GM12878 (cell line): ENCODE results near the gene C4orf36. TPM values are rescaled to one million over a fixed set of nuclear protein-coding genes. Genes with fewer than 3 reads are reported as not detected.

Experiments
- ATAC-seq: fragments of 200-7000 bp; cut with Tn5 transposase; 3 replicates; pipeline ENCODE4 v1.9.1; 2020; ENCODE audit warnings: mild to moderate bottlenecking, moderate library complexity
- BruUV-seq: library from RNA; stranded (reverse); fragments of 400-500 nt; replicated peaks from 2 replicates; lab custom pipeline; 2021; lab: Mats Ljungman, UMichigan
- CTCF ChIA-PET: fragments of 300-600 bp; sonication (Branson Sonifier 250); formaldehyde crosslinking; extraction: SDS; loops from one replicate; lab custom pipeline; 2021; ENCODE audit warnings: inconsistent platforms; lab: Yijun Ruan, JAX
- POLR2A ChIA-PET: fragments of 350-600 bp; formaldehyde crosslinking; extraction: SDS; loops from one replicate; lab custom pipeline; 2021; ENCODE audit warnings: inconsistent platforms; lab: Charles Lee
- RAD21 ChIA-PET: fragments of 300-600 bp; sonication (Branson Sonifier 250); formaldehyde crosslinking; loops from one replicate; lab custom pipeline; 2023; ENCODE audit warnings: antibody characterized with exemption; ENCODE audit not compliant: unreplicated experiment; lab: Charles Lee
- SMC1A ChIA-PET: fragments of 300-600 bp; sonication (Branson Sonifier 250); formaldehyde crosslinking; loops from one replicate; lab custom pipeline; 2023; ENCODE audit not compliant: unreplicated experiment, uncharacterized antibody; lab: Charles Lee
- DNase-seq: peaks from one replicate; pipeline ENCODE4 v3.0.0-alpha.2; 2011; ENCODE audit warnings: low read depth, low spot score
- FAIRE-seq: peaks from 3 replicates; lab custom pipeline; 2011; peaks lifted over from hg19 to GRCh38; lab: Jason Lieb, UNC
- H2AFZ ChIP-seq: 2 replicates; pipeline ENCODE4 v1.6.0; 2011; ENCODE audit warnings: low read depth, low read length, control low read depth; ENCODE audit not compliant: control insufficient read depth
- H3K27ac ChIP-seq: 2 replicates; pipeline ENCODE4 v1.5.1; 2011; ENCODE audit warnings: control low read depth; ENCODE audit not compliant: control insufficient read depth, insufficient read depth
- H3K27me3 ChIP-seq, 2 experiments: replicated peaks in 1 of 2; 2 replicates each; pipeline versions ENCODE4 v1.6.0 to v1.6.1; 2011; ENCODE audit warnings: low read length in 1 of 2; ENCODE audit not compliant: control insufficient read depth in 2 of 2, insufficient read depth in 2 of 2
- H3K36me3 ChIP-seq, 2 experiments: 2 replicates each; pipeline ENCODE4 v1.5.1; 2011; ENCODE audit warnings: low read length in 1 of 2; ENCODE audit not compliant: control insufficient read depth in 2 of 2, insufficient read depth in 2 of 2
- H3K4me1 ChIP-seq: 2 replicates; pipeline ENCODE4 v1.6.1; 2011; ENCODE audit warnings: mild to moderate bottlenecking, low read length, moderate library complexity, mixed read lengths; ENCODE audit not compliant: control insufficient read depth, insufficient read depth
- H3K4me2 ChIP-seq: 2 replicates; pipeline ENCODE4 v1.6.0; 2011; ENCODE audit warnings: control low read depth; ENCODE audit not compliant: control insufficient read depth, insufficient read depth
- H3K4me3 ChIP-seq: fragments of 200-600 bp; sonication (generic); 2 replicates; pipeline ENCODE4 v1.5.1; 2016
- H3K79me2 ChIP-seq: 2 replicates; pipeline ENCODE4 v1.6.0; 2011; ENCODE audit warnings: low read length; ENCODE audit not compliant: control insufficient read depth, insufficient read depth
- H3K9ac ChIP-seq: 2 replicates; pipeline ENCODE4 v1.8.0; 2011; ENCODE audit warnings: low read length, control low read depth, mixed read lengths; ENCODE audit not compliant: control insufficient read depth, insufficient read depth
- H3K9me3 ChIP-seq: replicated peaks from 3 replicates; pipeline ENCODE4 v1.5.1; 2011; ENCODE audit warnings: mild to moderate bottlenecking, low read length; ENCODE audit not compliant: control insufficient read depth, insufficient read depth
- H4K20me1 ChIP-seq: 2 replicates; pipeline ENCODE4 v1.6.0; 2011; ENCODE audit not compliant: control insufficient read depth, insufficient read depth
- BCL11A ChIP-seq: IDR thresholded peaks from 2 replicates; pipeline ENCODE4 v1.6.1; 2011; ENCODE audit warnings: low read depth, low read length
- CHD1 ChIP-seq: IDR thresholded peaks from 2 replicates; pipeline ENCODE4 v1.6.1; 2012; ENCODE audit warnings: low read depth, low read length, improper control_type of control experiment
- EED ChIP-seq: sonication (generic); IDR thresholded peaks from 2 replicates; pipeline ENCODE4 v1.6.1; 2016; ENCODE audit warnings: antibody characterized with exemption, low read depth
- EGR1 ChIP-seq, 2 experiments: IDR thresholded peaks; 1 replicate in 1 of 2; 2 replicates in 1 of 2; pipeline ENCODE4 v1.6.1; 2011 to 2012; ENCODE audit warnings: low read depth in 2 of 2, low read length in 2 of 2, borderline replicate concordance in 1 of 2, mild to moderate bottlenecking in 1 of 2, moderate library complexity in 1 of 2
- POLR2AphosphoS5 ChIP-seq: IDR thresholded peaks from 2 replicates; pipeline ENCODE4 v1.6.1; 2011; ENCODE audit warnings: mild to moderate bottlenecking, low read length, inconsistent platforms
- SUZ12 ChIP-seq: fragments of 200-600 bp; sonication (generic); IDR thresholded peaks from one replicate; pipeline ENCODE4 v1.6.1; 2018; ENCODE audit warnings: antibody characterized with exemption, mild to moderate bottlenecking; ENCODE audit not compliant: unreplicated experiment
- ZBED1 ChIP-seq: IDR thresholded peaks from 2 replicates; pipeline ENCODE4 v1.6.1; 2016; ENCODE audit warnings: borderline replicate concordance
- WGBS: methylation state at CpG from one replicate; pipeline ENCODE4 v1.1.6; 2016; ENCODE audit warnings: low lambda C conversion rate; ENCODE audit not compliant: insufficient replicate concordance, insufficient coverage; ENCODE audit errors: missing lambda C conversion rate; 5-methylcytosine and 5-hydroxymethylcytosine counted together
- in situ Hi-C: fragments of 300-500 bp; cut with MboI; formaldehyde crosslinking; loops from 9 replicates; pipeline ENCODE4 v1.14.3; 2018; ENCODE audit warnings: mixed read lengths
- intact Hi-C: fragments of 100-400 bp; cut with micrococcal nuclease; formaldehyde crosslinking; loops from one replicate; pipeline ENCODE4 v1.14.2; 2022; ENCODE audit not compliant: unreplicated experiment
- polyA plus RNA-seq, 11 experiments: library from polyadenylated mRNA; depleted of rRNA in 4 of 11; unstranded in 6 of 11; stranded (reverse) in 5 of 11; fragments of >200 nt; fragmentation: Nextera tagmentation in 4 of 11; fragmentation: Illumina TruSeq in 1 of 11; extraction: Ambion mirVana in 4 of 11; extraction: Trizol in 1 of 11; gene quantifications; 1 replicate in 1 of 11; 2 replicates in 10 of 11; pipeline versions ENCODE4 v1.2.1 to v1.2.3, GENCODE V29; 2011 to 2016; ENCODE audit warnings: inconsistent platforms in 2 of 11, missing spikeins in 2 of 11, low read depth in 1 of 11
- total RNA-seq, 4 experiments: library from RNA; depleted of rRNA in 3 of 4; stranded (reverse); fragments of >200 nt in 3 of 4; fragmentation: Illumina TruSeq in 1 of 4; extraction: Trizol in 1 of 4; gene quantifications; 2 replicates each; pipeline versions ENCODE4 v1.2.1 to v1.2.3, GENCODE V29; 2013 to 2021

The C4orf36 gene
- total and polyA plus RNA-seq, 10 of the 15 experiments (the other 5 are each of a cell fraction or from before 2014, with no cell fraction given) = 0.35 to 2.7 (median 1.3) TPM; not detected in 2

- CTCF ChIA-PET = interaction anchor here (0.6 to 9.8 kb wide), 20 partner anchors 11 to 452 kb away, joined by 3 to 92 read pairs (median 4); partner anchors contain the start of gene HSD17B11
- RAD21 ChIA-PET = interaction anchor here (0.5 to 9.3 kb wide), 19 partner anchors 14 to 452 kb away, joined by 3 to 267 read pairs (median 9); no protein-coding TSS in a partner anchor
- FAIRE-seq = no peak
These were observed 46.7 kb upstream of the C4orf36 start for GRCh38 chr4:86938771-86939520.

More at GRCh38 chr4:86938771-86939520, 46.7 kb upstream of the C4orf36 start:
- intact Hi-C loops (loop anchor here (1.0 to 5.0 kb wide), 4 partner anchors 22 to 1443 kb away; no protein-coding TSS in a partner anchor), in situ Hi-C loops (no loop called here)
- Histone ChIP-seq H3K9ac (peak overlapping the region; percentile 61), H4K20me1 (peaks cover 3% of the 10 kb centered on the region; the same call in 1 of the 2 replicates), H3K27ac (peak overlapping the region; percentile 93), H3K4me3 (peak overlapping the region; percentile 91), H3K79me2 (peaks cover 95% of the 10 kb centered on the region), H3K36me3 (peaks cover 0 to 3% of the 10 kb centered on the region in 2 experiments; a peak in 1 of 4 replicates), H3K27me3 (no peaks in the 10 kb centered on the region), H3K9me3 (no peaks in the 10 kb centered on the region; the same call in 2 of the 3 replicates), H2AFZ (no peak overlapping the region), H3K4me2 (peak overlapping the region; percentile 98), H3K4me1 (peaks cover 28% of the 10 kb centered on the region)
- no peak for TF ChIP-seq BCL11A
- no peak for TF ChIP-seq SUZ12
- TF ChIP-seq POLR2AphosphoS5 = no peak
- TF ChIP-seq CHD1 = no peak
- no peak for TF ChIP-seq EED
- no peak for TF ChIP-seq EGR1 (IDR thresholded peaks at IDR 0.05; ENCODE audit: borderline replicate concordance in 1 of 2, low read depth in 2 of 2, low read length in 2 of 2)
- no peak for TF ChIP-seq ZBED1
- POLR2A ChIA-PET = interaction anchor here (0.7 to 8.3 kb wide), 11 partner anchors 22 to 154 kb away, joined by 3 to 123 read pairs (median 5); no protein-coding TSS in a partner anchor
- WGBS = 72% methylated on average over 4 of the region's 4 CpGs
- SMC1A ChIA-PET = interaction anchor here (0.6 to 13.7 kb wide), 29 partner anchors 8 to 443 kb away, joined by 3 to 268 read pairs (median 4); partner anchors contain the start of gene PTPN13
- ATAC-seq (no peak), DNase-seq (no peak)
- no TSS peak for BruUV-seq
